Activated CD4-positive, CD25-positive, alpha-beta regulatory T cell treated with anti-CD3 and anti-CD28 coated beads, Interleukin-2, amount 50 U/mL, for 16 hours (primary cell): ENCODE data around the gene SP110.
"Not testable (repeated sequence)": the region's sequence is repeated elsewhere in the genome, so short reads cannot be mapped to it uniquely, and the experiment has no call there.

Experiments
- DNase-seq: peaks from one replicate; pipeline ENCODE4 v3.0.0-alpha.2; 2020; ENCODE audit warnings: low read depth, low spot score

The SP110 gene

GRCh38 chr2:230224458-230224857, 4.7 kb upstream of the SP110 start:
- DNase-seq, result no peak

- DNase-seq, result not testable (repeated sequence)
Measured at GRCh38 chr2:230222829-230223228, 3.0 kb upstream of the SP110 start.

DNA sequence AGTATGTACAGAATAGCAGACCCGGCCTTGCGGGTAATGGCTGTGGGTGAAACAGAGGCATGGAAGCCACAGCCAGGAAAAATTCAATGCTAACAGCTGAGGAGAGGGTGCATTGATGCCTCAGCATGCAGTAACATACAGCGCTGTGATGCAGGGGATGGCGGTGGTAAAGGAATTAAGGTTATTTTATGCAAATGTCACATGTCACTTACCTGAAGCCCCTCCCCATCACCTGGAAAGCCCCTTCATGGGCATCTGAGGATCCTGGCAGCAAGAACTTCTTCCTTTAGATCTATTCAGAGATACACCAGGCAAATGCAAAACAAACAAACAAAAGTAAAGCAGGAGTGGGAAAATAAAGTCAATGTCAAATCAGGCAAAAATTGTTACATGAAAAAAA, 1.7 kb upstream of the SP110 start:
- DNase-seq, result no peak

DNA sequence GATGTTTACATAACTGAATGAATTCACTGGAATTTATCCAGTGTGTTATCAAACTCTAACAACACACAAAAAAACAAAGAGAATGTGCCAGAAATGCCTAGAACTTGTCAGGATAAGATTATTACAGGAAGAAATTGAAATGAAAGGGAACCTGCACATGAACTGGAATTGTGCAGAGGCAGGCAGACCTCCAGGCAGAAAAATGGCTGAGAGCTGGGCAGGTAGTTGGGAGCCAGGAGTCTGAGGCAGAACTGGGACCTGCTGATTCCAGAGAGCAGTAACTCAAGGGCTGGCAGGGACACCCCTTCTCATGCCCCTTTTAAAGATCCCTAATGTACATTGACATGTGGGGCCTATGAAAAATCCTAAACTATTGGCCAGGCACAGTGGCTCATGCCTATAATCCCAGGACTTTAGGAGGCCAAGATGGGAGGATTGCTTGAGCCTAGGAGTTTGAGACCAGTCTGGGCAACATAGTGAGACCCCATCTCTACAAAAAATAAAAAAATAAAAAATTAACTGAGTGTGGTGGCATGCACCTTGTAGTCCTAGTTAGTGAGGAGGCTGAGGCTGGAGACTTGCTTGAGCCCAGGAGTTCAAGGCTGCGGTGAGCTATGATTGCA, 674 bp upstream of the SP110 start:
- DNase-seq, result no peak

DNA sequence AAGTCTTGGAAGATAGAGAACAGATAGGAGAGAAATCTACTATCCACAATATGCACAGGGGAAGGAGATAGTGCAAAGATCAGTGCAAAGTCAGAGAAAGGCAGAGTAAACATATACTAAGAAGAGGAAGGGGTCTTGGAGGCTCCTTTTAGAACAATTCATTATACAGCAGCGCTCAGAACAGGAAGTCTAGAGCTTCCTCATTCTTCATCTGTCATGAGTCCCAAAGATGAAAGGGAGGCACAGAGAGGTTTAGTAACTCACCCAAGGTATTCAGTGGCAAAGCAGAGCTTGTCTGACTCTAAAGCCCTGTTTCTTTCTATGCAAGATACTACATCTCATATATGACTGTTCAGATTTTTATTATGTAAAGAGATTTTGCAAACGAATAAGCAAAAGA, 1.4 kb downstream of the SP110 start:
- DNase-seq, result no peak

DNA sequence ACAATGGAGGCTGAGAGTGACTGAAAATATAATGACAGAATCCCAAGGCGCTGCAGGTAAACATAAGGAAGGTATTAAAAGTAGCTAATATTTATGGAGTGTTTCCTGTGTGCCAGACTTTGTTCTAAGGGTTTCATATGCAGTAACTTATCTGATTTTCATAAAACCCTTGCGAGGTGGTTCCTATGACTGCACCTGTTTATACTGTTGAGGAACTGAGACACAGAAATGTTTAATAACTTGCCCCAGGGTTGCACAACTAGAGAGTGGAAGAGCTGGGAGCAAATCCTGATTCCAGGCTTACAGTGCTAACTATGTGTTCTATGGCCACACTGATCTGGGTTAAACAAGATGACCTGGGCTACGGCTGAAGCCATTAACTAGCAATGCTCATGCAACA, 2.4 kb downstream of the SP110 start:
- no peak for DNase-seq

DNA sequence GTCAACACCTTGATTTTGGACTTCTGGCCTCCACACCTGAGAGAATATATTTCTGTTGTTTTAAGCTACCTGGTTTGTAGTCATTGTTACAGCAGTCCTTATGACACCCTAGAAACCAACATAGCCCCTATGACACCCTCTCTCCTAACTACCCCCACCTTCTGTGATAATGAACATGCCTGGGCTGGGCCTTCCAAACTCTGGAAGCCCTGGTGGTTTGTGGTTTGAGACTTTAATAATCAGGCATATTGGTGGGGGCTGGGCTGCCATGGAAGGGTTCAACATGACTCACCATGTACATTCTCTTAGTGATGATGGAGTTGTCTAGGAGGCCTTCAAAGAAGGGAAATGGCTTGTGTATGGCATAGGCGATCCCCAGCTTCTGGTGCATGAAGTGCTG, 3.3 kb downstream of the SP110 start:
- DNase-seq, result no peak

GRCh38 chr2:230209422-230210051, 10.2 kb downstream of the SP110 start:
- no peak for DNase-seq

GRCh38 chr2:230208576-230208975, 11.2 kb downstream of the SP110 start:
- no peak for DNase-seq

GRCh38 chr2:230205721-230206120, 14.1 kb downstream of the SP110 start:
- DNase-seq, result no peak

- no peak for DNase-seq
Measured at GRCh38 chr2:230205034-230205433, 14.8 kb downstream of the SP110 start.

- no peak for DNase-seq
Measured at GRCh38 chr2:230203110-230203676, 16.6 kb downstream of the SP110 start.

GRCh38 chr2:230202430-230203109, 17.2 kb downstream of the SP110 start:
- DNase-seq, result no peak

DNA sequence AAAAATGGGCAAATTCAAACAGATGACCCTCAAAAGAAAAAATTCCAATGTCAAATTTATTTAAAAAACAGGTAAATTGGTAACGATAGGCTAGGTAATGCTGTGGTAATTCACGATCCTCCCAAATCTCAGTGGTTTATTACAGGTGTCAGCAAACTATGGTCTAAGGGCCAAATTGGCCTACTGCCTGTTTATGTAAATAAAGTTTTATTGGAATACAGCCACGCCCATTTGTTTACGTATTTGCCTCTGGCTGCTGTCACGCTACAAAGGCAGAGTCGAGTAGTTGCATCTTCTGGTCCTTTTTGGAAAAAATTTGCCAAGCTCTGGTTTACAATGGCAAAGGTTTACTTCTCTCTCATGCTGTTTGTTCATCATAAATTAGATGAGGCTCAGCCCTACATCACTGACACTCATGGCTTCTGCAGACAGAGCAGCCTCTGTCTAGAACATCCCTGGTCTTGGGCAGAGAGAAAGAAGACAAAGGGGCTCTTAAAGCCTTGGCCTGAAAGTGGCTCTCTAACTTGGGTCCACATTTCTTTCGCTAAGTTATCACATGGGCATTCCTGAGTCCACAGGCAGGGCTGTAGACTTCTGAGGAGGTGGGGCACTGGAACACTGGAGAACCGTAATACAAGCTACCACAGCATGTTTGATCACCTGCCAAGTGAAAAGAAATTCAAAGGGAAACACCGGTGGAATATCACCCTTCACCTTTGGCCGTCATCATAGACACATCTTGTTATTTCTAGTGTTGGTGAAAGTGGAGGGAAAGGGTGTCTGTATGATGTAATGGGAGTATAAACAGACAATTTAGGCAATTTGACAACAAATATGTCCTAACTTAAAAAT, 34.8 kb downstream of the SP110 start:
- no peak for DNase-seq

DNA sequence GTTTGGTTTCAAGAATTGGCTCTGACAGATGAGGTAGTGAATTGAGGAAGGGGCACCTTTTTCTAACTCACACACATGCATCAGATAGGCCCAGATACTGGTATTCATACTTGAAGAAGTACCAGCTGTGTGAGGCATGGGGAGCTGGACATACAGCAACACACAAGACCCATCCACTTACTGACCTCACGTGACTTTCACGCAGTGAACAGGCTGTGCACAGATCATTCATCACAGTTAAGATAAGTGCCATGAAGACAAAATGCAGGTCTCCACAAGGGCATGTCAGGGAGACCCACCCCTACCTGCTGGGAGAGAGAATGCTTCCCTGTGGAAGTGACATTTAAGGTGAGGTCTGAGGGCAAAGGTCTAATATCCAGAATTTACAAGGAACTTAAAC, 38.6 kb downstream of the SP110 start:
- DNase-seq, result no peak

DNA sequence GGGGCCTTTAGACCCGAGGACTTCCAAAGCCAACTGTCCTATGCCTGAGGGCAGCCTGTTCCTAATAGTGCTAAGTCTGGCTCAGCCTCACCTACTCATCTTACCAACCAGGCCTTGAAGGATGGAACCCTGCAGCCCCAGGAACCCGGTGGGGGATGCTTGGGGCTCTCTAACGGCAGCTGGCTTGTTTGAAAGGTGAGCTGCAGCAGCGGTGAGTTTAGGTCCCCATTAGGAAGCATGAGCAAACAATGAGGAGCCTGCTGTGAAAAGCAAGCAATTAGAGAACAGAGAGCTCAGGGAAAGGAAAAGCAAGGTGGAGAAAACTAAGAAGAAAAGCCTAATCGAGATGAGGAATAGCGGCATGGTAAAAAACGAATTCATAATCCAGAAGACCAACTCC, 39.9 kb downstream of the SP110 start:
- DNase-seq, result no peak

DNA sequence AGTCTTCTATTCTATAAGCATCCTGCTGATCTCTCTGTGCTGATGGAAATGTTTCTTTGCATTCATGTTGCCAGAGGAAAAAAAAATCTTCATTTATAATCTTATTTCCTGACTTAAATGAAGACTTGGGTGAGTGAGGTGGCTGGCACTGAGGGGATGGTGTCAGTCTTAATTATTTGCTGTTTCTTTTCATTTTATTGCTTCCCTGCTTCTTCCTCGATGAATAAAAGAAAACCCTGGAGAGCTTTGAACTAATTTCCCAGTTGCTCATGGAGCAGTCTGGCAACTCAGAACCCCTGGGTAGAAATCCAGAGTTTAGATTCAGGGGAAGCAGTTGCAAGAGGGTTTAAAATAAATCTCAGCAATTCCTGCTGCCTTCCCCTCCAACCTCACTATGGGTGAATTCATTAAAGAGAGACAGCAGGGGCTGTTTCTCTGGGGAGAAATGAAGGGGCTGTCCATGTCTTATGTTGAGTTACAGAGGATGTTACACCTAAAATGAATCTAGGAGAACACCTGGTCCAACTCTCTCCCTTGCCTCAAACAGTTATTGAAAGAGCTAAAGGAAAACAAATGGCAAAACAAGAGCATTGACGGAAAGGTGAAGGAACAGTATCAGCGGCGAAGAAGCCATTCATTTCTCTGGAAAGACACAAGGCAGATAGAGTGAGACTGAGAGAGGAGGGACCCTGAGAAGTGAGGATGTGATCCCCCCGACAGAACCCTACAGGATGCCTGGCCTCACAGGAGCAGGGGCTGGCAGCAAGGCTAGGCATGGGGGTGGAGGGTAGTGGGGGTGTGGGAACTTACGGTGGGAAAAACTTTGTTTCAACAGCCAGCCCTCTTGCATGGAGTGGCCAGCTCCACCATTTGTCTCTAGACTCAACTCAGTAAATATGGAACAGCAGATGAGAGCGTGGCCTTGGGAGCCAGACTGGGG, 41.0 kb downstream of the SP110 start:
- DNase-seq, result no peak

GRCh38 chr2:230176996-230177395, 42.8 kb downstream of the SP110 start:
- DNase-seq, result no peak

GRCh38 chr2:230174466-230174865, 45.3 kb downstream of the SP110 start:
- no peak for DNase-seq

DNA sequence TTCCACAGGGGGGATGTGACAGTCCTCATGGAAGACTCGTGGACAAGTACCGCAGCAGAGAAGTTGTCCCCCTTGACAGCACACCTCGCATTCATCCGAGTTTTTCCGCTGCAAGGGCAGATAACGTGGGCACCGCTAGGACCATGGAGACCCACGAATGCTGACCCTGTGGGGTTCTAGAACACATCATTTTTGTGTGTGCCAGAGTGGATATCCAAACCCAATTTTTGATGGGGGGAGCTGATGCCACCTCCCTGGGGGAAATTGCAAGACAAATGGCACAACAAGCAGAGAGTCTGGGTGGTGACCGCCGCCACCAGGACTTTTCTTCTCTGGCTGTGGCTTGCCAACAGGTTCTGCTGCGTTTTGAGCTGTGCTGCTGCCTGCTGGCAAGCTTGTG, 46.9 kb downstream of the SP110 start:
- DNase-seq, result no peak

DNA sequence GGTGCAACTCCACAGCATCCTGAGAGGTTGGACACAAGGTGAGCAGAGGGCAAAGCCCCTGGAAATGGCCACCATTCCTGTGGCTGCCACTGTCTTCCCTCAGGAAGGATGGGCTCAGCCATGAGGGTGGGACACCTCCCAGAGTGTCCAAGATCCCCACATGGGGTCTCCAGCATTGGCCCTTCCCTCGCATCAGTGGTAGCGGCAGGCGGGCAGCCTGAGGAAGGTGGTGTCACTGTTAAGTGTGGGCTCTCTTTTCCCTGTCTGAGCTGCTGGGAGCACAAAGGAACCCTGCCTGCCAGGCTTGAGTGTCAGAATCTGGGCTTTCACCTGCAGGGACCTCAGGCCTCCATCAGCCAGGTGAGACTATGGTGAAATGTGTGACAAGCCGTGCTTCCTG, 47.6 kb downstream of the SP110 start:
- no peak for DNase-seq
